ENCODE results near the gene NFATC4.
"Not testable (repeated sequence)": the region's sequence is repeated elsewhere in the genome, so short reads cannot be mapped to it uniquely, and the experiment has no call there.

The NFATC4 gene

GRCh38 chr14:24367514-24368211 is at the start of gene NFATC4:
Gene NFATC4 (plus strand): TSS chr14:24368184. CDS start chr14:24368341, 157 bp downstream.
- in situ Hi-C loops (cut with MboI; ENCODE audit: low sequenced_read_pairs), result no loop called here
- DNase-seq (ENCODE audit: low spot score in 2 of 2), result peak; percentile 80 to 90

GRCh38 chr14:24321212-24321975 is 46.6 kb upstream of the NFATC4 start:
- Histone ChIP-seq H3K9me3 (no peaks in the 10 kb centered on the region), H3K36me3 (replicated peaks) (no peaks in the 10 kb centered on the region), H3K27me3 (ENCODE audit: low read depth) (0 out of 2 replicates have a peak, but pooled peaks cover 2% of the 10 kb centered on the region), H3K4me3 (no peak overlapping the region), H3K4me1 (no peaks in the 10 kb centered on the region)
- in situ Hi-C loops (cut with MboI; ENCODE audit: low sequenced_read_pairs), result no loop called here
- DNase-seq (ENCODE audit: low spot score in 2 of 2), result no peak

More at GRCh38 chr14:24367514-24368211, at the start of gene NFATC4:
- no peaks in the 10 kb centered on the region for H3K9me3 ChIP-seq
- H3K36me3 ChIP-seq (replicated peaks), result no peaks in the 10 kb centered on the region
- H3K27me3 ChIP-seq (ENCODE audit: low read depth), result no peaks in the 10 kb centered on the region
- peak within 1 kb of the TSS; percentile 50 for H3K4me3 ChIP-seq
- H3K4me1 ChIP-seq, result peaks cover 14% of the 10 kb centered on the region

- H3K36me3 ChIP-seq (replicated peaks), result no peaks in the 10 kb centered on the region
- no peaks in the 10 kb centered on the region for H3K9me3 ChIP-seq
- no peak for DNase-seq (ENCODE audit: low spot score in 2 of 2)
- in situ Hi-C loops (cut with MboI; ENCODE audit: low sequenced_read_pairs), result no loop called here
- H3K4me3 ChIP-seq, result no peak overlapping the region
- H3K4me1 ChIP-seq, result no peaks in the 10 kb centered on the region
- H3K27me3 ChIP-seq (ENCODE audit: low read depth), result 0 out of 2 replicates have a peak, but pooled peaks cover 2% of the 10 kb centered on the region
These were observed 45.3 kb upstream of the NFATC4 start for GRCh38 chr14:24322672-24323071.

- H3K4me3 ChIP-seq, result no peak overlapping the region
- no peaks in the 10 kb centered on the region for H3K36me3 ChIP-seq (replicated peaks)
- no peaks in the 10 kb centered on the region for H3K4me1 ChIP-seq
- in situ Hi-C loops (cut with MboI; ENCODE audit: low sequenced_read_pairs), result no loop called here
- no peak for DNase-seq (ENCODE audit: low spot score in 2 of 2)
- H3K27me3 ChIP-seq (ENCODE audit: low read depth), result 0 out of 2 replicates have a peak, but pooled peaks cover 2% of the 10 kb centered on the region
- no peaks in the 10 kb centered on the region for H3K9me3 ChIP-seq
These were observed 44.6 kb upstream of the NFATC4 start for GRCh38 chr14:24323341-24323740.

- DNase-seq (ENCODE audit: low spot score in 2 of 2), result no peak
- no peaks in the 10 kb centered on the region for H3K36me3 ChIP-seq (replicated peaks)
- H3K4me1 ChIP-seq, result no peaks in the 10 kb centered on the region
- no peaks in the 10 kb centered on the region for H3K9me3 ChIP-seq
- in situ Hi-C loops (cut with MboI; ENCODE audit: low sequenced_read_pairs), result no loop called here
- 0 out of 2 replicates have a peak, but pooled peaks cover 2% of the 10 kb centered on the region for H3K27me3 ChIP-seq (ENCODE audit: low read depth)
- H3K4me3 ChIP-seq, result no peak overlapping the region
These were observed 44.0 kb upstream of the NFATC4 start for GRCh38 chr14:24324024-24324423.

GRCh38 chr14:24325041-24325530 is 42.9 kb upstream of the NFATC4 start:
- Histone ChIP-seq H3K4me3 (no peak overlapping the region), H3K9me3 (no peaks in the 10 kb centered on the region), H3K4me1 (no peaks in the 10 kb centered on the region), H3K27me3 (ENCODE audit: low read depth) (0 out of 2 replicates have a peak, but pooled peaks cover 2% of the 10 kb centered on the region), H3K36me3 (replicated peaks) (no peaks in the 10 kb centered on the region)
- DNase-seq (ENCODE audit: low spot score in 2 of 2), result no peak
- in situ Hi-C loops (cut with MboI; ENCODE audit: low sequenced_read_pairs), result loop anchor here (25.0 kb wide), 1 partner anchor 362 kb away; no protein-coding TSS in a partner anchor

GRCh38 chr14:24325963-24326362 is 42.0 kb upstream of the NFATC4 start:
- Histone ChIP-seq H3K4me3 (no peak overlapping the region), H3K36me3 (replicated peaks) (no peaks in the 10 kb centered on the region), H3K9me3 (no peaks in the 10 kb centered on the region), H3K27me3 (ENCODE audit: low read depth) (0 out of 2 replicates have a peak, but pooled peaks cover 2% of the 10 kb centered on the region), H3K4me1 (no peaks in the 10 kb centered on the region)
- DNase-seq (ENCODE audit: low spot score in 2 of 2), result no peak
- in situ Hi-C loops (cut with MboI; ENCODE audit: low sequenced_read_pairs), result loop anchor here (25.0 kb wide), 1 partner anchor 361 kb away; no protein-coding TSS in a partner anchor

GRCh38 chr14:24327303-24327702 is 40.7 kb upstream of the NFATC4 start:
- H3K9me3 ChIP-seq, result no peaks in the 10 kb centered on the region
- in situ Hi-C loops (cut with MboI; ENCODE audit: low sequenced_read_pairs), result loop anchor here (25.0 kb wide), 1 partner anchor 360 kb away; no protein-coding TSS in a partner anchor
- no peak for DNase-seq (ENCODE audit: low spot score in 2 of 2)
- H3K36me3 ChIP-seq (replicated peaks), result no peaks in the 10 kb centered on the region
- H3K27me3 ChIP-seq (ENCODE audit: low read depth), result 0 out of 2 replicates have a peak, but pooled peaks cover 2% of the 10 kb centered on the region
- H3K4me3 ChIP-seq, result no peak overlapping the region
- H3K4me1 ChIP-seq, result no peaks in the 10 kb centered on the region

- H3K27me3 ChIP-seq (ENCODE audit: low read depth); H3K4me3 ChIP-seq; H3K36me3 ChIP-seq (replicated peaks); H3K4me1 ChIP-seq; H3K9me3 ChIP-seq: not testable (repeated sequence)
- peak in 1 of 2 experiments; percentile 71 for DNase-seq (ENCODE audit: low spot score in 2 of 2)
- in situ Hi-C loops (cut with MboI; ENCODE audit: low sequenced_read_pairs), result loop anchor here (25.0 kb wide), 1 partner anchor 359 kb away; no protein-coding TSS in a partner anchor
These were observed 40.1 kb upstream of the NFATC4 start for GRCh38 chr14:24327914-24328313.

- H3K4me3 ChIP-seq, result no peak overlapping the region
- in situ Hi-C loops (cut with MboI; ENCODE audit: low sequenced_read_pairs), result loop anchor here (25.0 kb wide), 1 partner anchor 358 kb away; no protein-coding TSS in a partner anchor
These were observed 38.8 kb upstream of the NFATC4 start for GRCh38 chr14:24329073-24329663.

GRCh38 chr14:24329736-24330135 is 38.2 kb upstream of the NFATC4 start:
- no peaks in the 10 kb centered on the region for H3K36me3 ChIP-seq (replicated peaks)
- H3K4me3 ChIP-seq, result no peak overlapping the region
- H3K27me3 ChIP-seq (ENCODE audit: low read depth), result 0 out of 2 replicates have a peak, but pooled peaks cover 2% of the 10 kb centered on the region
- in situ Hi-C loops (cut with MboI; ENCODE audit: low sequenced_read_pairs), result loop anchor here (5.0 to 25.0 kb wide), 2 partner anchors 103 to 358 kb away; no protein-coding TSS in a partner anchor
- DNase-seq (ENCODE audit: low spot score in 2 of 2), result no peak
- peaks cover 3% of the 10 kb centered on the region; the same call in 1 of the 2 replicates for H3K4me1 ChIP-seq
- H3K9me3 ChIP-seq, result no peaks in the 10 kb centered on the region

More at GRCh38 chr14:24329073-24329663, 38.8 kb upstream of the NFATC4 start:
- Histone ChIP-seq H3K36me3 (replicated peaks) (no peaks in the 10 kb centered on the region), H3K9me3 (no peaks in the 10 kb centered on the region), H3K4me1 (peaks cover 3% of the 10 kb centered on the region; the same call in 1 of the 2 replicates), H3K27me3 (ENCODE audit: low read depth) (0 out of 2 replicates have a peak, but pooled peaks cover 2% of the 10 kb centered on the region)
- DNase-seq (ENCODE audit: low spot score in 2 of 2), result no peak

- H3K36me3 ChIP-seq (replicated peaks), result no peaks in the 10 kb centered on the region
- peaks cover 3% of the 10 kb centered on the region; the same call in 1 of the 2 replicates for H3K4me1 ChIP-seq
- no peaks in the 10 kb centered on the region for H3K9me3 ChIP-seq
- in situ Hi-C loops (cut with MboI; ENCODE audit: low sequenced_read_pairs), result loop anchor here (5.0 to 25.0 kb wide), 2 partner anchors 101 to 356 kb away; no protein-coding TSS in a partner anchor
- no peak for DNase-seq (ENCODE audit: low spot score in 2 of 2)
- H3K4me3 ChIP-seq, result no peak overlapping the region
- H3K27me3 ChIP-seq (ENCODE audit: low read depth), result 0 out of 2 replicates have a peak, but pooled peaks cover 2% of the 10 kb centered on the region
These were observed 36.9 kb upstream of the NFATC4 start for GRCh38 chr14:24330973-24331674.

All from HAP-1 (cell line).